22Rv1 (cell line): Measurements from ENCODE around the gene CIROP.

Experiments used
- ZFX ChIP-seq: fragments of 450-650 bp; IDR thresholded peaks from 2 replicates; pipeline ENCODE4 v1.6.1; 2017; ENCODE audit warnings: antibody characterized with exemption, borderline replicate concordance
- TF ChIP-seq, protein P1 (sequence below): fragments of 450-650 bp; IDR thresholded peaks from 2 replicates; pipeline ENCODE4 v1.5.1; 2017; ENCODE audit warnings: mild to moderate bottlenecking

- TF ChIP-seq, protein P1, sequence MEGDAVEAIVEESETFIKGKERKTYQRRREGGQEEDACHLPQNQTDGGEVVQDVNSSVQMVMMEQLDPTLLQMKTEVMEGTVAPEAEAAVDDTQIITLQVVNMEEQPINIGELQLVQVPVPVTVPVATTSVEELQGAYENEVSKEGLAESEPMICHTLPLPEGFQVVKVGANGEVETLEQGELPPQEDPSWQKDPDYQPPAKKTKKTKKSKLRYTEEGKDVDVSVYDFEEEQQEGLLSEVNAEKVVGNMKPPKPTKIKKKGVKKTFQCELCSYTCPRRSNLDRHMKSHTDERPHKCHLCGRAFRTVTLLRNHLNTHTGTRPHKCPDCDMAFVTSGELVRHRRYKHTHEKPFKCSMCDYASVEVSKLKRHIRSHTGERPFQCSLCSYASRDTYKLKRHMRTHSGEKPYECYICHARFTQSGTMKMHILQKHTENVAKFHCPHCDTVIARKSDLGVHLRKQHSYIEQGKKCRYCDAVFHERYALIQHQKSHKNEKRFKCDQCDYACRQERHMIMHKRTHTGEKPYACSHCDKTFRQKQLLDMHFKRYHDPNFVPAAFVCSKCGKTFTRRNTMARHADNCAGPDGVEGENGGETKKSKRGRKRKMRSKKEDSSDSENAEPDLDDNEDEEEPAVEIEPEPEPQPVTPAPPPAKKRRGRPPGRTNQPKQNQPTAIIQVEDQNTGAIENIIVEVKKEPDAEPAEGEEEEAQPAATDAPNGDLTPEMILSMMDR: no peak
- TF ChIP-seq ZFX: no peak
Measured at GRCh38 chr14:23089498-23090253, 15.1 kb downstream of the CIROP start.
